Right cardiac atrium (tissue), 5 donors: ENCODE measurements around the gene VSIG4. TPM values are rescaled to one million over a fixed set of nuclear protein-coding genes. Genes with fewer than 3 reads are reported as not detected.
"Not testable (repeated sequence)": the region's sequence is repeated elsewhere in the genome, so short reads cannot be mapped to it uniquely, and the experiment has no call there.

Experiments
- ATAC-seq, 2 donors: fragments of 200-7000 bp; cut with Tn5 transposase; one replicate each; pipeline versions ENCODE4 v1.8.0 to v1.9.1; 2020; ENCODE audit warnings: moderate library complexity in 2 of 2, mild to moderate bottlenecking in 1 of 2
- DNase-seq, 3 donors: peaks; one replicate each; pipeline ENCODE4 v3.0.0-alpha.2; 2020
- H3K27ac ChIP-seq: one replicate; pipeline ENCODE4 v1.5.1; 2013; ENCODE audit warnings: mild to moderate bottlenecking, low read length, control low read depth, moderate library complexity
- H3K27me3 ChIP-seq: one replicate; pipeline ENCODE4 v1.6.1; 2013; ENCODE audit not compliant: control insufficient read depth, insufficient read depth
- H3K4me1 ChIP-seq: one replicate; pipeline ENCODE4 v1.6.1; 2013; ENCODE audit warnings: low read length; ENCODE audit not compliant: control insufficient read depth, insufficient read depth
- H3K4me3 ChIP-seq: one replicate; pipeline ENCODE4 v1.5.1; 2013; ENCODE audit warnings: low read length, control low read depth
- H3K9me3 ChIP-seq: one replicate; pipeline ENCODE4 v1.6.1; 2013; ENCODE audit warnings: low read length; ENCODE audit not compliant: control insufficient read depth
- WGBS: extraction: QIAGEN DNeasy Blood & Tissue Kit; methylation state at CpG from one replicate; pipeline ENCODE4 v1.1.7; 2013; 5-methylcytosine and 5-hydroxymethylcytosine counted together
- intact Hi-C, 4 donors: fragments of 100-400 bp; cut with DNase I; formaldehyde crosslinking; loops; one replicate each; pipeline versions ENCODE4 v1.11.0 to v1.14.0; 2022 to 2023
- long read RNA-seq, 4 donors: library from polyadenylated mRNA; unstranded; transcript quantifications; one replicate each; pipeline ENCODE4 v2.0.0, GENCODE V29; 2020 to 2021
- polyA plus RNA-seq: library from polyadenylated mRNA; stranded (reverse); fragments of 200-250 nt; gene quantifications from one replicate; pipeline ENCODE4 v1.2.3, GENCODE V29; 2013
- total RNA-seq, 4 donors: library from RNA; stranded (reverse); fragmentation: NEBNext Ultra II Directional; extraction: Animal tissue kit (Norgen Biotek cat#: 25700); gene quantifications; one replicate each; pipeline ENCODE4 v1.2.1, GENCODE V29; 2021
- donor health status: healthy with polysubstance abuse.
- donor health status: DM: no; HTN: yes; CAD: no.
- donor health status: DM: no; HTN: no; CAD: no.
- donor health status: DM: no; HTN: yes; CAD: no; lungs with severe emphysema.
- donor health status: DM: yes; HTN: yes; CAD: no.

VSIG4 gene
- 100 to 1,000 TPM in 1 of 4 donors, 10 to 100 TPM in 3; 38.4 to 126 (median 53.4) TPM for total RNA-seq
- polyA plus RNA-seq = 16.0 TPM
- long read RNA-seq, donor 1, transcript VSIG4-201 (8 exons, 1,834 nt) = major isoform, 29 of 51 reads
- long read RNA-seq, donor 1, partial matches to known transcripts = 5 of 51 reads
- long read RNA-seq, donor 1, other reads (novel, unspliced or antisense) = 11 of 51 reads
- long read RNA-seq, donor 2, transcript VSIG4-201 (8 exons, 1,834 nt) = major isoform, 5 of 10 reads
- long read RNA-seq, donor 2, partial matches to known transcripts = 1 of 10 reads
- long read RNA-seq, donor 2, other reads (novel, unspliced or antisense) = 4 of 10 reads
- long read RNA-seq, donor 3, transcript VSIG4-201 (8 exons, 1,834 nt) = major isoform, 24 of 39 reads
- long read RNA-seq, donor 3, partial matches to known transcripts = 3 of 39 reads
- long read RNA-seq, donor 3, other reads (novel, unspliced or antisense) = 5 of 39 reads
- long read RNA-seq, donor 4, transcript VSIG4-201 (8 exons, 1,834 nt) = major isoform, 6 of 12 reads
- long read RNA-seq, donor 4, partial matches to known transcripts = 0 of 12 reads
- long read RNA-seq, donor 4, other reads (novel, unspliced or antisense) = 4 of 12 reads

- Histone ChIP-seq H3K4me1 (no peaks in the 10 kb centered on the region), H3K4me3 (no peak within 1 kb of the TSS), H3K27ac (peak within 1 kb of the TSS; percentile 19), H3K27me3 (no peaks in the 10 kb centered on the region), H3K9me3 (no peaks in the 10 kb centered on the region)
- ATAC-seq (peak in 1 of 2 donors; percentile 66), DNase-seq (peak; percentile 29 to 72 (median 68))
- intact Hi-C loops = no loop called here
- 73% methylated on average over 2 of the region's 2 CpGs for WGBS
Observed at GRCh38 chrX:66039944-66040343, at the start of gene VSIG4. Gene VSIG4, minus strand, starts transcription at chrX:66040080. Its CDS starts 82 bp downstream, at chrX:66039998.

- no peak for ATAC-seq
Observed at GRCh38 chrX:66076801-66077200, 36.9 kb upstream of the VSIG4 start.

GRCh38 chrX:66074920-66075879 is 35.3 kb upstream of the VSIG4 start:
- 62% methylated on average over 24 of the region's 24 CpGs for WGBS

More at GRCh38 chrX:66076801-66077200, 36.9 kb upstream of the VSIG4 start:
- no peak for DNase-seq
- Histone ChIP-seq H3K4me1 (no peaks in the 10 kb centered on the region), H3K9me3 (no peaks in the 10 kb centered on the region), H3K27ac (no peak overlapping the region), H3K27me3 (no peaks in the 10 kb centered on the region), H3K4me3 (no peak overlapping the region)
- intact Hi-C loops = no loop called here
- whole genome bisulfite sequencing = 56% methylated on average over 1 of the region's 1 CpG

GRCh38 chrX:66071126-66071525 is 31.2 kb upstream of the VSIG4 start:
- H3K27me3 ChIP-seq = no peaks in the 10 kb centered on the region
- H3K4me3 ChIP-seq = no peak overlapping the region
- H3K27ac ChIP-seq = no peak overlapping the region
- 48% methylated on average over 1 of the region's 1 CpG for WGBS
- no peaks in the 10 kb centered on the region for H3K9me3 ChIP-seq
- intact Hi-C loops = no loop called here
- DNase-seq (no peak), ATAC-seq (no peak)
- H3K4me1 ChIP-seq = no peaks in the 10 kb centered on the region

More at GRCh38 chrX:66074920-66075879, 35.3 kb upstream of the VSIG4 start:
- Histone ChIP-seq H3K4me1 (no peaks in the 10 kb centered on the region), H3K9me3 (no peaks in the 10 kb centered on the region), H3K4me3 (no peak overlapping the region), H3K27ac (peak overlapping the region; percentile 64), H3K27me3 (no peaks in the 10 kb centered on the region)
- intact Hi-C loops = no loop called here
- DNase-seq = peak; percentile 39 to 73 (median 67)
- ATAC-seq = no peak

- WGBS = 84% methylated on average over 4 of the region's 4 CpGs
- no peak for DNase-seq
- intact Hi-C loops = no loop called here
- Histone ChIP-seq H3K27ac (no peak overlapping the region), H3K4me3 (no peak overlapping the region), H3K4me1 (no peaks in the 10 kb centered on the region), H3K27me3 (no peaks in the 10 kb centered on the region), H3K9me3 (no peaks in the 10 kb centered on the region)
- no peak for ATAC-seq
Observed at GRCh38 chrX:66064261-66064660, 24.4 kb upstream of the VSIG4 start.

- ATAC-seq, H3K4me1 ChIP-seq, H3K27me3 ChIP-seq, H3K4me3 ChIP-seq, H3K27ac ChIP-seq, H3K9me3 ChIP-seq, intact Hi-C loops, DNase-seq: not testable (repeated sequence)
- 69% methylated on average over 5 of the region's 5 CpGs for WGBS
Observed at GRCh38 chrX:66057019-66057418, 17.1 kb upstream of the VSIG4 start.

- H3K9me3 ChIP-seq = no peaks in the 10 kb centered on the region
- no peak overlapping the region for H3K4me3 ChIP-seq
- DNase-seq = no peak
- no peak overlapping the region for H3K27ac ChIP-seq
- 82% methylated on average over 4 of the region's 4 CpGs for WGBS
- intact Hi-C loops = no loop called here
- no peaks in the 10 kb centered on the region for H3K27me3 ChIP-seq
- no peaks in the 10 kb centered on the region for H3K4me1 ChIP-seq
- no peak for ATAC-seq
Observed at GRCh38 chrX:66054978-66055377, 15.1 kb upstream of the VSIG4 start.

GRCh38 chrX:66053414-66053813 is 13.5 kb upstream of the VSIG4 start:
- ATAC-seq (no peak), DNase-seq (no peak)
- intact Hi-C loops = no loop called here
- WGBS = 50% methylated on average over 1 of the region's 1 CpG
- Histone ChIP-seq H3K9me3 (no peaks in the 10 kb centered on the region), H3K4me3 (no peak overlapping the region), H3K27ac (no peak overlapping the region), H3K27me3 (no peaks in the 10 kb centered on the region), H3K4me1 (no peaks in the 10 kb centered on the region)

GRCh38 chrX:66051980-66052379 is 12.1 kb upstream of the VSIG4 start:
- no peaks in the 10 kb centered on the region for H3K4me1 ChIP-seq
- H3K4me3 ChIP-seq = no peak overlapping the region
- WGBS = 84% methylated on average over 3 of the region's 3 CpGs
- H3K27ac ChIP-seq = no peak overlapping the region
- intact Hi-C loops = no loop called here
- no peaks in the 10 kb centered on the region for H3K9me3 ChIP-seq
- ATAC-seq (peak in 1 of 2 donors; percentile 34), DNase-seq (peak in 1 of 3 donors; percentile 11)
- H3K27me3 ChIP-seq = no peaks in the 10 kb centered on the region

- Histone ChIP-seq H3K9me3 (no peaks in the 10 kb centered on the region), H3K4me3 (no peak overlapping the region), H3K27me3 (no peaks in the 10 kb centered on the region), H3K4me1 (no peaks in the 10 kb centered on the region), H3K27ac (no peak overlapping the region)
- ATAC-seq = peak; percentile 80 to 81
- peak in 1 of 3 donors; percentile 1 for DNase-seq
- 46% methylated on average over 1 of the region's 1 CpG for WGBS
- intact Hi-C loops = no loop called here
Observed at GRCh38 chrX:66050140-66050569, 10.3 kb upstream of the VSIG4 start.
